MM.1S (cell line): ENCODE data around the gene WDR37.

Source experiments
- CTCF ChIP-seq: fragments of 300-600 bp; sonication (generic); IDR thresholded peaks from 2 replicates; pipeline ENCODE4 v1.5.1; 2016; ENCODE audit warnings: antibody characterized with exemption, low read length, mixed read lengths
- EZH2phosphoT487 ChIP-seq: fragments of 300-600 bp; sonication (generic); IDR thresholded peaks from 2 replicates; pipeline ENCODE4 v1.6.1; 2018; ENCODE audit warnings: antibody characterized with exemption, low read length

- no peak for TF ChIP-seq EZH2phosphoT487
- no peak for TF ChIP-seq CTCF
Measured at GRCh38 chr10:1041514-1041913, 14.7 kb upstream of the WDR37 start.
